ENCODE data around the gene APOL6.

APOL6 gene, protein sequence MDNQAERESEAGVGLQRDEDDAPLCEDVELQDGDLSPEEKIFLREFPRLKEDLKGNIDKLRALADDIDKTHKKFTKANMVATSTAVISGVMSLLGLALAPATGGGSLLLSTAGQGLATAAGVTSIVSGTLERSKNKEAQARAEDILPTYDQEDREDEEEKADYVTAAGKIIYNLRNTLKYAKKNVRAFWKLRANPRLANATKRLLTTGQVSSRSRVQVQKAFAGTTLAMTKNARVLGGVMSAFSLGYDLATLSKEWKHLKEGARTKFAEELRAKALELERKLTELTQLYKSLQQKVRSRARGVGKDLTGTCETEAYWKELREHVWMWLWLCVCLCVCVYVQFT

DNA sequence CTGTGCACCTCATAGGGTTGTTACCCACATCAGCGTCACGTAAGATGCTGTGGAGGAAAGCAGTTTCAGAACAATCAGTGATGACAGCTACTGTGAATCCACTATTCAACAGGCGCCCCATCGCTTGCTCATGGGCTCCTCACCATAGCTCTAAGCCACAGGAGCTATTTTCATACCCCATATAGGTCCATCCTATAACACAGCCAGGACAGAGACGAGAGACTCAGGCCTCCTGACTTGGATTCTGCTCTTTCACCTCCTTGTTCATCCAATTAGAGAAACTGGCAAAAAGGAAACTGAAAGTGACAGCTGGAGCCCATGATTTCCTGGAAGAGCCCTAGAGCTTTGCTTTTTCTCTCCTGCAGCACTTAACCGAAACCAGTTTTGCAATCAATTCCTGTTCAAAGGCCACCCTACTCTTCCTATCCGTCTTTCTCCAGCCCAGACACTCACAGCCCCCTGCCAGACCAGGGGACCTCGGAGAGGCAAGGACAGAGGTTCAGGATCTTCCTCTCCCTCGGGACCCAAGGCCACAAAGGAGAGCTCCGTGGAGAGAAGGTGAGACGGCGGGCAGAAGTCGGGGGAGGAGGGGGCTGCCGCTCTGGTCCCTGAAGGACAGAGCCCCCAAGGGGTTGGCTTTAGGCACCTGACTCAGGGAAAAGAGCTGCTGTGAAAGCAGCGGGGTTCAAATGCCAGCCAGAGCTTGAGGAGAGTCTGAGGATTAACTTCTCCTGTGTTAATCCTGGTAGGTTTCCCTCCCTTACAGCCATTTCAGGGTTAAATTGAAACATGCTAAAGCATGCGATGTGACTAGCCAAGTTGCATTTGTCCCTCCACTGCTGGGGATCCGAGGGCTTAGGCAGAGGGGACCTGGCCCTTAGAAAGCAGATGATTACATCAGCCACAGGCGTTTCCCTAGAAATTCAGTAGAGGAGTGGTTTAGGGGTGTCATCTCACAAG lies at the start of gene APOL6:
TSS of gene APOL6 (plus strand) at position 381 of the 960 bp plus-strand sequence. CDS start 7,980 bp downstream, outside the sequence.
- peak; percentile 95 for DNase-seq

DNA sequence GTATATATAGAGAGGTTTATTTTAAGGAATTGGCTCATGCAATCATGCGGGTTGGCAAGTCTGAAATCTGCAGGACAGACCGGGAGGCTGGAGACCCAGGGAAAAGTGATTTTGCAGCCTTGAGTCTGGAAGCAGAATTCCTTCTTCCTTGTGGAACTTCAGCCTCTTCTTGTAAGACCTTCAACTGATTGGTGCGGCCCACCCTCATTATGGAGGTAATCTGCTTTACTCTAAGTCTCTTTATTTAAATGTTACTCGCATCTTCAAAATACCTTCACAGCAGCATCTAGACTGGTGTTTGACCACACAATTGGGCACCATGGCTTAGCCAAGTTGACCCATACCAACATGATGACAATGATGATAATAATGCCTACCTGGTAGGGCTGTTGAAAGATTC lies 48.9 kb upstream of the APOL6 start:
- DNase-seq, result no peak

DNA sequence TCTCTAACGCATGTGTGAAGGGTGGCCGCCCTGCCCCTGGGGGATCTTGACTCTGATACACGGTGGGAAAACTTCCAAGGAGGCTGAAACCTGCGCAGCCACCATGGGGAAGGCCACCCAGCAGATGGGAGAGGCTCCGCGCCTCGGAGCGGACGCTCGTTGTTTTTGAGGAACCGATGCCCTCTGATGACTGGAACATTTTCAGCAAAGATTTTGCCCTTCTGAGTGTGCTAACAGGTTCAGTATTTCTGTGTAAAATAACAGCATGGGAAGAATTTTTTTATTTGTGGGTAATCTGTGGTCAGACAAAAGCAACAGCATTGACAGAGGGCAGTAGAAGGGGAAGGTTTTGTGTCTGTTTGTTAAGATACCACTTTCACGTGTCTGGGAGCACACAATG lies 47.8 kb upstream of the APOL6 start:
- DNase-seq, result no peak

DNA sequence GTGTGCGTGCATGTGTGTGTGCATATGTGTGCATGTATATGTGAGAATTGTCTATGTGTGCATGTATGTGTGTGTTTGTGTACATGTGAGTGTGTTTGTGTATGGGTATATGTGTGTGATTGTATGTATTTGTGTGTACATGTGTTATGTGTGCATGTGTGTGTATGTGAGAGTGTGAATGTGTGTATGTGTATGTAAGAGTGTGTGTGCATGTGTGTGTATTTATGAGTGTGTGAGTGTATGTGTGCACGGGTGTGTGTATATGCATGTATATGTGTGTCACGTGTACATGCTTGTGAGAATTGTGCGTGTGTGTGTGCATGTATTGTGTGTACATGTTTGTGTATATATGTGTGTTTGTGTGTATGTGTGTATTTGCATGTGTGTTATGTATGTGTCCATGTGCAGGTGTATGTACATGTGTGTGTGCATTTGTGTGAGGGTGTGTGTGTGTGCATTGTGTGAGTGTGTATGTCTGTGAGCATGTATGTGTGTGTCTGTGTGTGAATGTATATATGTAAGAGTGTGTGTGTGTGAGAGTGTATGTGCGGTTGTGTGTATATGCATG lies 47.1 kb upstream of the APOL6 start:
- no peak for DNase-seq

DNA sequence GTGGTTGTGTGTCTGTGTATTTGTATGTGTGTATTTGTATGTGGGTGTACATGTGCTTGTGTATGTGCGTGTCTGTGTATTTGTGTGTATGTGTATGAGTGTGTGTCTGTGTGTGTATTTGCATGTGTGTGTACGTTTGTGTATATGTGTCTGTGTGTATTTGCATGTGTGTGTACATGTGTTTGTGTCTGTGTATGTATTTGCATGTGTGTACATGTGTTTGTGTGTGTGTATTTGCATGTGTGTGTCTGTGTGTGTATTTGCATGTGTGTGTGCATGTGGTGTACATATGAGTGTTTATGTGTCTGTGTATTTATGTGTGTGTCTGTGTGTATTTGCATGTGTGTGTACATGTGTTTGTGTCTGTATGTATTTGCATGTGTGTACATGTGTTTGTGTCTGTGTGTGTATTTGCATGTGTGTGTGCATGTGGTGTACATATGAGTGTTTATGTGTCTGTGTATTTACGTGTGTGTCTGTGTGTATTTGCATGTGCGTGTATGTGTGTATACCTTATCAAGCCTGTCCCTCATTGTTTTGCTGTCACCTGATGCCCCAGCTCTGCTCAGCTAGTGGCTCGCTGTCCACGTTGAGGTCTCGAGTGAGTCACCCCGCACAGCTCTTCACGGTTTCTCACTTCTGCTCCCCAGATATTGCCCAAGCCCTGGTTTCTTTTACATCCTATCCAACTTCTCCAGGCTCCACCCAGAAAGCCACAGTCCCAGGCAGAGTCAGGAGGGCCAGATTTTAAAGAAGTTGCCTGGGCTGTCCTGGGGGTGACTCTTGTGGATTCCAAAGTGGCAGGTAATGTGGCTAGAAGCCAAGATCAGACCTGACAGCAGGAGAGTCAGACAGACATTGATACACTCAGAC lies 46.3 kb upstream of the APOL6 start:
- peak; percentile 40 for DNase-seq

DNA sequence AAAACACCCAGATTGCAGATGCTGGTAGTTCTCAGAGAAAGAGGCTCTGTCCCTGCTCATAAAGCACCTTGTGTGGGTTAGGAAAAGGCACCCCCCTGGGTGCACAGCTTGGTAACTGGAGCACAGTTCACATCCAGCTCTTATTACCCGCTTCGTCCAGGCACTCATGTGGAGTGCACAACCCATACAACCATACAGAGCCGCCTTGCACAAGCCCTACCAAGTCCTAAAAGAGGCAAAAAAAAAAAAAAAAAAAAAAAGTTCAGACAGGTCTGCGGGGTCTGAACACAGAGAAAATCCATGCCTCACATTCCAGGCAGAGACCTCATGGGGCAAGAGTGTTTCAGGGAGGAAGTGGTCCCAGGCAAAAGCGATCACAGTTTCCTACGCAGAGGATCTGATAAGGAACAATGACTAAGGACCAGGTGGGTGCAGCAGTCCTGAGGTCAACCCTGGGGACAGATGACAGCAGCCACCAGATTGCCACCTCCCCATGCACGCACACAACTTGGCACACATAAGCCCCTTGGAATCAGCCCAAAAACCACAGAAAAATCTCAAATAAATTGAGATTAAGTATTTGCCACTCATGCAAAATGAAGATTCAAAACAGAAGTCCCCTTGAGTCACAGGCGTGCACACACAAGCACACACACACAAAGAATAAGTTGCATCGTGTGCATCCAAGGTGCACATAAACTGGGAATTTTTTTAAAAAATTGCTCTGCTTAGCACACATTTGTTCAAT lies 43.5 kb upstream of the APOL6 start:
- DNase-seq, result peak; percentile 56

DNA sequence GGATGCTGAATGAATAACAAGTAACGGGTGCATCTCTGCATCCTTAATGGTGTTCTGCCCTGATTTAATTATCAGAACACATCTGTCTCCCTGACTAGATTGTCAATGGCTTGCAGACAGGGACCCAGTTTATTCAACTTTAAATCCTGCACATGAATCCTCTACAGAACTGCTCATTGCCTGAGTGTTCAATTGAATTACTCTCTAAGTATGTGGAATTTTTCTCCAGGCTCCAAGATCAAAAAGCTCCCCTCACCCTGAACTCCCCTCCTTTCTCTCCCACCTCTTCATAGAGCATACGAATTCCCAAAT lies 42.9 kb upstream of the APOL6 start:
- no peak for DNase-seq

DNA sequence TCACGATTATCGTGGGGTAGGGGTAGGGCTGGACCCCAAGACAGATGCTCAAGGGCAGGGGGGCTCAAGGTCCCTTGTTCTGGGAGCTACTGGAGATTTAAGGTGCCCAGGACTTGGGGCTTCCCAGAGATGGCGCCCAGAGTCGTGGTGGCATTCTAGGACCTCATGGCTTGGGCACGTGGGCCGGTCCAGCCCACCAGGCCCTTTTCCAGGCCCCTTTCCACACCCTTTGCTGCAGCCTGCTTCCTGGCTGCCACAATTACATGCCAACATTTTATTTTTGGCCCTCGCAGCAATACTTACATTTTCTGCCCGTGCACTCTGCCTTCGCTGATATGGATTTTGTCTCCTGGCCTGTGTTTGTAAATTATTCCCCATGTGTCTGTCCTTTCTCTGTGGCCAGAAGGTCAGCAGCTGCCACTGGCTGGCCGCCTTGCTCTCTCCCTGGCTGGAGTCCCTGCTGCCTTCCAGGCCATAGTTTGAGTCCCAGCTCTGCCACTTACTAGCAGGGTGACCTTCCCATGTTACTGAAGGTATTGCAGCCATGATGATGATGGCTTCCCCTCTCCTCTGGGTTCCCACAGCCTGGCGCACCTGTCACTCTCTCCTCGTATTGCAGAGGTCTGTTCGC lies 42.3 kb upstream of the APOL6 start:
- no peak for DNase-seq

DNA sequence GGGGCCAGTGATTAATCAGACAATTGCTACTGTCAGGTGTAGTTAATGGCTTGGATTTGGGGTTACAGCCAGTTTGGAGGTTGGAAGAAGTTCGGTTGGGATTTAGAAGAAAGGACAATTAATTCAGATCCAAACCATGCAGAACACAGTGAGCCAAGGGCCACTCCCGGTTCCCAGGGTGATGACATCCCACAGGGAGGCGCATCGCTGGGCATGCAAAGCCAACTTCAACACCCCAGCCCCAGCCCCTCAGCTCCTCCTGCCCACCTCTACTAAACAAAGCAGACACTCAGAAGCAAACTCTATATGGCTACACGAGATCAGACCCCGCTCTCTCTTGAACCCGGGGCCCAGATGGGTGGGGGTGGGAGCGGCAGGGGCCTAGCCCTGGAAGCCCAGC lies 41.3 kb upstream of the APOL6 start:
- no peak for DNase-seq

DNA sequence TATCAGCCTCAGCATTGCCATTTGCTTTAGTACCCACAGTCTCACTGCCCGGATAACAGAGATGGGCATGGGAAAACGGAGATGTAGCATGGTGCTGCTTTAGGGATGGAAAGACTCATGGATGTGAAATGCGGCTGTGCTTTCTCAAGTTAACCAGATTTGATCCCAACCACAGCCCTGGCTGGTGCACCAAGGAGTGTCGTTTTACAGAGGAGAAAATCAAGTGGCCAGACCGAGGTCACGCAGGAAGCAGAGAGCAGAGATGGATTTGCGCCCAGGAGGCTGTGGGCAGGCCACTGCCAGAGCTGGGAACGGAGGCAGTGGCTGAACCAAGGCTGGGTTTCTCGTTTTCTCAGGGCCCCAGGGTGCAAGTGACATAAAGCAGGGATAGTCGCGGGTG lies 40.2 kb upstream of the APOL6 start:
- DNase-seq, result no peak

DNA sequence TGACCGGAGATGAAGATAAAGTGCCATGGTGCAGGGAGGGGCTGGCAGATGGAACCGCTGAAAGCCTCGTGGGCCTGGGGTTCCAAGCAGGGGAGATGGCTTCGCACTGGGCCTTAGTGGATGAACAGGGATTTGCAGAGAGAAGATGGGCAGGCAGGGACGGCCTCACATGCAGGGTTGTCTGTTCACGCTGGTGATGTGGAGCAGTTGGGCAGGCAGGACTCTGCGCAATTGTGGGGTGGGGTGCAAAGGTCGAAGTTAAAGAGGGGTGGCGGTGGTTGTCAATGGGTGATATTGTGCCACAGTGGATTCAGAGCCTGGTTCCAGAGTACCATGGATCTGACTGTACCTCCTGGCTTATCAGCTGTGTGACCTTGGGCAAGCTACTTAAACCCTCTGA lies 39.0 kb upstream of the APOL6 start:
- DNase-seq, result no peak

DNA sequence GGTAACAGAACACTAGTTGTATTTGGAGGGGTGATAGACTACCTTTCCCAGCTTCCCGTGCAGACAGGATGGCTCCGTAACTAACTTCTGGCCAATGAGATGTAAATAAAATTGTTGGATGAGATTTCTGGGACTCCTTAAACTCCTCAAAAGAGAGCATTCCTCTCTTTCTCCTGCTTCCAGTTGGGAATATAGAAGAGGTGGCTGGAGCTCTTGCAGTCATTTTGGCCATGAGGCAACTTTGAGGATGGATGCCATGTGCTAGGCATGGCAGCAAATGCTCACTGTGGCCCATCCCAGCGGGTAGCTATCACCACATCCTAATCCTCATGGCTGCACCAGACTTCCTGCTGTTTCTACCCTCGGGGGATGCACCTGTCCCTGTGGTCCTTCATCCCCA lies 38.5 kb upstream of the APOL6 start:
- no peak for DNase-seq

DNA sequence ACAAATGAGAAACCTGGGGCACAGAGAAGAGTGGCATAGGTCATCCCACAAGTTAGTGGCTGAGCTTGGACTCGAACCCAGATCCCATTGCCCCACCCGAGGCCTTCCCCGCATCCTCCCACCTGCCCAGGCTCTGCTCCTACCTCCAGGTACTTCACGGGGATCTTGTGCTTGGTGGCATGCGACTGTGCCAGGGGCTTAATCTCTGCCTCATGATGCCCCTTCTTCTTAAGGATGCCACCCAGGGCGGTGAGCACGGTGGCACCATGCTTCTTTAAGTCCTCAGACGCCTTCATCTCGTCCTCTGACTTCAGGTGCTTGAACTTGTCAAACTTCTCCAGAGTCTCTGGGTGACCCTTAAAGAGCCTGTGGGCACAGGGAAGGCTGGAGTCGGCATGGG lies 37.5 kb upstream of the APOL6 start:
- DNase-seq, result no peak

DNA sequence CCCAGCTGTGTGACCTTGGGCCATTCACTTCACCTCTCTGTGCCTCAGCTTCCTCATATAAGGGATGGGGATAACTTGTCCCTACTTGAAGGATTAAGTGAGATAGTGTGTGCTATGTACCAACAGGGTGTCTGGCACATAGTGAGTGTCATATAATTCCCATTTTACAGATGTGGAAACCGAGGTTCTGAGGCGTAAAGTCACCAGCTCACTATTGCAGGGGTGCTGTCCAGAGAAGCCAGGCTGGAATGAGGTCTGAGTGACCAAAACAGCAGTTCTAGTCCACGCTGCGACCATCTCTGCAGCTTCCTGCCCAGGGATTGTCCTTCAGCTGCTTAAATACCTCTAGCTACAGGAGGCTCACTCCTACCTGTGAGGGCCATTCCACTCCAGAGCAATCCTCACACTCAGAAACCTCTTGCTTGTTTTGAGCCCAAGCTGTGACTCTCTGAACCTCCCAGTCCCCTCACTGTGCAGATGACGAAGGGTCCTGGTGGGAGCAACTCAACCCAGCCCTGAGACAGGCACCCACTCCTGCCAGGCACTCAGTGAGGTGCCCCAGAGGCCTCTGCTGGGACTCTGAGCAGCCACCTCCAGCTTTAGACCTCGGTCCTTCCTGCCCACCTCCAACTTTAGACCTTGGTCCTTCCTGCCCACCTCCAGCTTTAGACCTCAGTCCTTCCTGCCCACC lies 36.9 kb upstream of the APOL6 start:
- DNase-seq, result no peak

DNA sequence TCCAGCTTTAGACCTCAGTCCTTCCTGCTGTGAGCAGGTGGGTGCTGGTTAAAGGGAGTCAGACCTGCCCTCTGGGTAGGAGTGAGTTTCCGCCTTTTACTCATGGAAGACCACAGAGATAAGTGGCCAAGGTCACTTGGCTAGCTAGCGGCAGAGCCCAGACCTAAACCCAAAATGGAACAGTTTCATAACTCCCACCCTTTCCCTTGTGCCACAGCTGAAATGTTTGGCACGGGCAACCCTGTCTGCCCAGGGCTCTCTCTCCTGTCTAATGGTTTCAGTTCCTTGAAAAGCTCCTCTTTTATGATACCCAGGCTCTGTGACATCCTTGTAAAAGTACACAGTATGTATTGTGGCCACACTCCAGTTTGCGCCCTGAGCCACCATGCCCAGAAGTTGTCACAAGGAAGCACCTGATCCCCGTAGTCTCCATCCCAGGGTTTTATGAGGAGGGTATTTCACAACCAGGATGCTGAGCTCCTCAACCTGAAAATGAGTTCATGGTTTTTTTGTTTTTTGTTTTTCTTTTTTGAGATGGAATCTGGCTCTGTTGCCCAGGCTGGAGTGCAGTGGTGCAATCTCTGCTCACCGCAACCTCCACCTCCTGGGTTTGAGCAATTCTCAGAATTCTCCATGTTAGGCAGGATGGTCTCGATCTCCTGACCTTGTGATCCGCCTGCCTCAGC lies 36.2 kb upstream of the APOL6 start:
- DNase-seq, result peak; percentile 13

DNA sequence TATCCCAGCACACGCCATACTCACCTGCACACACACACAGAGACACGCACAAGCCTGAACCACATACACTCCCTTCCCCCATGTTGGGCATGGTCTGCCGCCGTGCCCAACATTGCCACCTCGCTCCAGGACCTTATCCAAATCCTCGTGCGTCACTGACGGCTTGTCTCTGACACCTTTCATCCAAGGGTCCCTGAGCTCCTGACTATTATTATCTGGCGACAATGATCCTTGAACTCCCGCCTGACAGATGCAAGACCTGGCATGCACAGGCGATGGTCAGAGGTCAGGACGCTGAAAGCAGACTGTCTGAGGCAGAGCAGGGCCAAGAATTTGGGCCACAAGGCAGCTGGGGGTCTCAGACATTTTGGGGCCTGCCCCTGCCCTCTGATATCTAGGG lies 35.3 kb upstream of the APOL6 start:
- DNase-seq, result no peak

DNA sequence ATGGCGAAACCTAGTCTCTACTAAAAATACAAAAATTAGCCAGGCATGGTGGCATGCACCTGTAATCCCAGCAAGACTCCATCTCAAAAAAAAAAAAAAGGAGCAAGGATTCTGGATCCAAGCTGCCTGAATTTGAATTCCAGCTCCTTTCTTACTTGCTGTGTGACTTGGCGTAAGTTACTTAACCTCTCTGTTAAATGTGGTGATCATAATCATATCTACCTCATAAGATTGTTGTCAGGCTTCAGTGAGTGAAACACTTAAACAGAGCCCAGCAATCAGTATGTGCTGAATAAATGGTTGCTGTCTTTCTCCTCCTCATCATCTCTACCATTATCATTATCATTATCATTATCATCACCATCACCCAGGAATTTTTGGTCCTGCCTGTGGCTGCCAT lies 33.8 kb upstream of the APOL6 start:
- DNase-seq, result no peak

DNA sequence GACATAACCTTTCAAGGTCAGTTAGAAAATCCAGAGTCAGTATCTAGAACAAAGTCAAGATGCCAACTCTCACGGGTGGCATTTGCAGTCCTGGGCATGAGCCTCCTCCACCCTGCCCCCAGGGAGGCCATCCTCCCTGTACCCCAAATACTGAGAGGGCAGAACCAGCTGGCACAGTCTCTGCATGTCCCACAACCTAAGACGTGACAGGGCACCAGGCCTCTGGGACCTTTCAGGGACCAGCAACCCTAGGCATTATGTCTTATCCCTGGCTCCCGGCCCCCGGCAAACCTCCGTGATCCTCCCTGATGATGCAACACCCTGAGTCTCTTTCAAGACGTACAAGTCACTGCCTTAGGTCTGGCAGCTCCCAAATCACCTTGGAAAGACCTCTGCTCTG lies 33.1 kb upstream of the APOL6 start:
- peak; percentile 56 for DNase-seq

DNA sequence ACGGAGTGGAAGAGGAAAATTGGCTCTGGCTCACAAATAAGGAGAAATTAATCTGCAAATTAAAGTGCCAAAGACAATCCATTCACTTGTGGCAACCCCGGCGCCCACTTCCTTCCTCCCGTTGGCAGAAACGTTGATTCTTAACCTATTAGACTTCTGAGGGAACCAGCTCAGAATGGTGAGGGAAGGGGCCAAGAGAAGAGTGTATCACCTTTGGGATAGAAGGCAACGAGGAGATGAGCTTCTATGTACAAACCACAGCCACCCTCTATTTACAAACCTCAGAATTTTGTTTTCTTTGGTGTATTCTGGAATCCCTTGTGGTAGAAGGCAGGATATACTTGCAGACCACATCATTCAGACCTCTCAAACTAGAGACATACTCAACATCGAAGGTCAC lies 32.2 kb upstream of the APOL6 start:
- no peak for DNase-seq

DNA sequence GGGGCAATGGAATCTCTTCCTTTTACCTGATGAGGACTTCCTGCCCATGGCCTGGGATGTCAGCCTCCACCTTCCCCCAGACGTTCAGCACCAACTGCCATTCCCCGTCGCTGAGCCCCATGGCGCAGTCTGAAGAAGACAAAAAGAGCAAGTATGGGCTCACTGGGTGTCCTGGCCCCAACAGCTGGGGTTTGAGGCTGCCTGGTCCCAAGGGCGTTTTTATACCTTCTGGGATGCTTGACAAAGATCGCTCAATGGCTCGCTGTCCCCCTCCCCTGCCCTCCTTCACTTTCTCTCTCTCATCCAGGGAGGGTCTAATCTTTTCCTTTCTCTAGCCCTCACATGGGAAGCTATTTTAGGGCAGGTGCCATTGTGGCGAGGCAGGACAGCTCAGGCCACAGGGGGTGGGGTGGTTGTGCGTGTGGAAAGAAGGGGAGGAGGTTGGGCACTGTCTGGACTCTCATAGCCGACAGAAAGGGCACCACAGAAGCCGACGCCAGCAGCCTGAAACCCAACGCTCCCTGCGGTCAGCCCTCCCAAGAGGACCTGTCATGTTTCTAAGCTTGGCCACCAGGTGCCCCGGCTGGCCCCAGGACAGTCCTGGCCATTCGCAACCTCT lies 31.0 kb upstream of the APOL6 start, which contains the start of gene MB:
TSS of gene MB (minus strand) at position 193 of the 619 bp plus-strand sequence. CDS start at position 121, 72 bp downstream.
- DNase-seq, result no peak

All from OCI-M1 (cell line).